ENCODE results near the gene FERMT3. TPM values are rescaled to one million over a fixed set of nuclear protein-coding genes. Genes with fewer than 3 reads are reported as not detected.
"Not testable (repeated sequence)": the region's sequence is repeated elsewhere in the genome, so short reads cannot be mapped to it uniquely, and the experiment has no call there.

FERMT3 gene
- 55.8 and 60.2 TPM in 2 replicates for total RNA-seq (2014; rRNA removed; shearing (Covaris generic))
- polyA plus RNA-seq (2014; cell fraction: nucleus; rRNA removed) = 123 and 187 TPM in 2 replicates

DNA sequence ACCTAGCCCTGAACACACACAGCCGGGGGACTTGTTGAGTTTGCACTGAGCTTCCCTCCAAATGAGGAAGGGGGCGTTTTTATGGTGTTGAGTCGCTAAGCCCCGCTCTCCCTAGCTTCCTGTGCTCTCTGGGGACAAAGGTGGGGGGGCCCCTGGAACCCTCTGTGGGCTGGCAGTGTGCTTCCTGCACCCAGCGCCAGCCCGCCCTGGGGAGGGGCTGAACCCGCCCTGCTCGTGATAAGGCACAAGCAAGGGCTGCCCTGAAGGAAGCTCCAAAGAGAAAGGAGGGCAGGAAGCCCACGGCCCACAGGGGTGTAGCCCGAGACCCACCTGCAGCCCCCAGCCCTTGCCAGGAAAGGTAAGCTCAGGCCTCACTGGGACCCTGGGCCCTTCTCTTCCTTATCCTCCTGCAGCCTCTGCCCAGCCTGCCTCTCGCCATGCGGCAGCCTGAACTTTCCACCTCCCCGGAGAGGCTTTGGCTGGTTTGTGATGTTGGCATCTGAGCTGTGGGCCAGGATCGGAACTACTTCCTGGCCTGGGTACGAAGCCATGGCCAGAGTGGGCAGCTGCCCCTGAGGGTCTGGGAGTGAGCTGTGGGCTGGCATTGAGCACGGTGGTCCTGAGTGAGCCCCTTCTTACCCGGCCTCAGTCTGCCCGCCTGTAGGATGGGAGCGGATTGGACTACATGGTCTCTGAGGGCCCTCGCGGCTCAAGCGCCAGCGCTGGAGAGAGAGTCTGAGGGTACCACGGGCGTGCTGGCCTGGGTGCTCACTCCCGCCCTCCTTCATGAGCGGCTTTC, at the start of gene FERMT3:
FERMT3 (plus strand) TSS at position 265 of the 799 bp plus-strand sequence. CDS start 644 bp downstream, outside the sequence.
- no peak for DNase-seq (ENCODE audit: extremely low read depth, low read depth)

DNA sequence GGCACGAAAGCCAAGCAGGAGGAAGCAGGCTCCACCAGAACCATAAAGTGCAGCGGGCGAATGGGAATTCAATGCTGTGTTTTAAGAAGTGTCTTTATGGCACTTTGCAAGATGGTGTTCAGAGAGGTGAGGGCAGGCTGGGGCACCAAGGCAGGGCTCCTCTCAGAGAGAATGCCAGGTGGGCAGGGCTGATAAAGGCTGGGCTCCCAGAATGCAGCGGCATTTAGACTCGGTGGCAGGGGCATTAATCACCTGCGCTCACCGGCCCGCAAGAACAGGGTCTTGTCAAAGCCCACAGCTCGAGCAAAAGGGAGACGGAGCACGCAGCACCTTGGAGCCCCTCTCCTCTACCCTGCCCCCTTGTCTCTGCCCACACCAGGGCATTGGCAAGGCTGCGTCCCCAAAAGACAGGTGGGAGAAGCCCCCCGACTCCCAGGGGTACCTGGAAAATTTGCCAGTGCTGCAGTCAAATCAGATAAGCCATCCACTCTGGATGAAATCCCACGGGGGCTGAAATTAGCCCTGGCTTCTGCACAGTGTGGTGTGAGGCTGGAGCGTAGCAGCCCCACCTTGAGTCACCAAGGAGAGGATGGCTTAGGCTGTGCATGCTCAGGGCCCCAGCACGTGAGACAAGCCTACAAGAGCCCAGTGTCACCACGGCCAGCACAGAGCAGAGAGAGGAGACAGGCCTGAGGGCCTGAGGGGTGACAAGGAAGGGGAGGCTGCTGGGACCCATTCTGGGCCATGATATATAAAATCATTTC, 48.7 kb upstream of the FERMT3 start:
- DNase-seq (ENCODE audit: extremely low read depth, low read depth) = no peak

DNA sequence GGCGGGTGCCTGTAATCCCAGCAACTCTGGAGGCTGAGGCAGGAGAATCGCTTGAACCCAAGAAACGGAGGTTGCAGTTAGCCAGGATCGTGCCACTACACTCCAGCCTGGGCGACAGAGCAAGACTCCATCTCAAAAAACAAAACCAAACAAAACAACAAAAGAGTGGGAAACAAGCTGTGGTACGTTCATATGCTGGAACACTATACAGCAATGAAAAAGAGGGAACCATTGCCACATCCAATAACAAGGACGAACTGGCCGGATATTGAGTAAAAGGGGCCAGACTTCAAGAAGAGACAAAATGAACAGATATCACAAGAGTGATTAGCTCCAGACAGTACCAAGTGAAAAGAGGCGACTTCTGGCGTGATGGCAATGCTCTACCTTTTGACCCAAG, 45.5 kb upstream of the FERMT3 start:
- no peak for DNase-seq (ENCODE audit: extremely low read depth, low read depth)

DNA sequence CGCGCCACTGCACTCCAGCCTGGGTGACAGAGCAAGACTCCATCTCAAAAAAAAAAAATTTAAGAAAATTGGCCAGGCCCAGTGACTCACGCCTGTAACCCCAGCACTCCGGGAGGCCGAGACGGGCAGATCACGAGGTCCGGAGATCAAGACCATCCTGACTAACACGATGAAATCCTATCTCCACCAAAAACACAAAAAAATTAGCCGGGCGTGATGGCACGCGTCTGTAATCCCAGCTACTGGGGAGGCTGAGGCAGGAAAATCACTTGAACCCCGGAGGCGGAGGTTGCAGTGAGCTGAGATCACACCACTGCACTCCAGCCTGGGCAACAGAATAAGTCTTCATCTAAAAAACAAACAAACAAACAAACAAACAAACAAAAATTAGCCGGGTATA, 43.8 kb upstream of the FERMT3 start:
- DNase-seq (ENCODE audit: extremely low read depth, low read depth) = not testable (repeated sequence)

- no peak for DNase-seq (ENCODE audit: extremely low read depth, low read depth)
Observed at GRCh38 chr11:64163951-64164350, 42.6 kb upstream of the FERMT3 start.

GRCh38 chr11:64164392-64165312, 41.9 kb upstream of the FERMT3 start:
- no peak for DNase-seq (ENCODE audit: extremely low read depth, low read depth)

DNA sequence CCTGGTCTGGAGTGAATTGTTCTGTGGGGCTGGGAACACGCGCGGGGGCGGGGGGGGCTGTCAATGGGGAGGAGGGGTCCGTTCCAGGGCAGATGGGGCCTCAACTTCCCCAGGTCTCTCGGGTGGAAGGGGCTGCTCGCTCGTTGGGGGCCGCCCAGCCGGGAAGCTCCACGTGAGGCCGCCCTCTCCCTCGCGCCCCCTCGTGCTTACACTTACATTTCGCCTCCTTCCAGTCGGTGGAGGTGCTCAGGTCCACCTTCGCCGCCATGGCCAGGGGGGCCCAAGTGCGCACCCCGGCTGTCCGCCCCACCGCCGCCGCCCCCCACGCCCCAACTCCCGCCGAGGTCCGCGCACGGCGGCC, 41.1 kb upstream of the FERMT3 start:
- no peak for DNase-seq (ENCODE audit: extremely low read depth, low read depth)

DNA sequence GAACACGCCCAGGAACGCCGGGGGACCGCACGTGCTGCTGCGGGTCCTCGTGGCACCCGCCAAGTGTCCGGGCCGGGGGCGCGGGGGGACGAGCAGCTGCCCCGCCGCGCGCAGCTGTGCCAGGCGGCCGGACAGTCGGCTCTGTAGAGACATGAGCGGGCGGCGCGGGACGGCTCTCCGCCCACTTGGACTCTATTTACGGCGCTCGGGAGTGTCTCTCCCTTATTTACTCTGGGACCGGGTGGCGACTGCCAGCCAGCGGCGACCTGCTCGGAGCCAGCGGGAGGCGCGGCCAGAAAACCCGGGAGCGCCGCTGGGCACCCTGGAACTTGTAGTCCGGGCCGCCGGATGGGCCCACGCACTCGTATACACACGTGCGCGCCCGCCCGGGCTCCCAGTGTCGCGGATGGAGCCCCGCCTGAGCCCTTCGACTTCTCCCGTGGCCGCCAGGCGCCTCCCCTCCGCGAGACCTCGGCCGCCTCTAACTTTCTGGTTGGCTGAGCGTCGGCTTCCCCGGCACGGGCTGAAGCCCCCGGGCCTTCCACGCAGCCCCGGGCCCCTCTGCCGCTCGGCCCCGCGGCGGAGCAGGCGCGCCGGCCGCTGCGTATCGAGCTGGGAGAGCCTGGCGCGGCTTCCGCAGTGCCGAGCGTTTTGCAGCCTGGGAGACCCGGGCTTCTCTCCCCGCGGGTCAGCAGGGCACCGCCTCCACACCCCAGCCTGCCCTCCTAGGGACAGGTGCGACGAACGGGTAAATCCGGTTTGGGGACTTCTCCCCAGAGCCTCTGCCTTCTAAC, 40.5 kb upstream of the FERMT3 start, which contains the start of gene MACROD1:
MACROD1 (minus strand) TSS at position 272 of the 794 bp plus-strand sequence; CDS start at position 153, 119 bp downstream.
- DNase-seq (ENCODE audit: extremely low read depth, low read depth) = peak; percentile 79

- no peak for DNase-seq (ENCODE audit: extremely low read depth, low read depth)
Observed at GRCh38 chr11:64170419-64170818, 36.1 kb upstream of the FERMT3 start.

GRCh38 chr11:64173616-64174355, 32.7 kb upstream of the FERMT3 start:
- DNase-seq (ENCODE audit: extremely low read depth, low read depth) = no peak

GRCh38 chr11:64176751-64177150, 29.8 kb upstream of the FERMT3 start:
- no peak for DNase-seq (ENCODE audit: extremely low read depth, low read depth)

DNA sequence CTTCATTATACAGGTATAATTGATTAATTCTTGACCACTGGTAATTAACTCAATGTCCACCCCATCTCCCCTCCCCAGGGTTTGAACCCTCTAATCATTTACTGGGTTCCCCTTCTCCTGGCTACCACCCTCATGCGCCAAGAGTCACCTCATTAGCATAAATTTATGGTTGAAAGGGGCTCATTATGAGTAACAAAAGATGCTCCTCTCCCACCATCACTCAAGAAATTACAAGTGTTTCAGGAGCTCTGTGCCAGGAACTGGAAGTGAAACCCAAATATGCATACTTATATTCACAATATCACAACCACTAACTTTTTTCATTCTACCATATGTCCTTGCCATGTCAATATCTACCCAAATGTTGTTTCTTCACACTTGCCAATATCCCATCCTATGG, 28.3 kb upstream of the FERMT3 start:
- DNase-seq (ENCODE audit: extremely low read depth, low read depth) = no peak

DNA sequence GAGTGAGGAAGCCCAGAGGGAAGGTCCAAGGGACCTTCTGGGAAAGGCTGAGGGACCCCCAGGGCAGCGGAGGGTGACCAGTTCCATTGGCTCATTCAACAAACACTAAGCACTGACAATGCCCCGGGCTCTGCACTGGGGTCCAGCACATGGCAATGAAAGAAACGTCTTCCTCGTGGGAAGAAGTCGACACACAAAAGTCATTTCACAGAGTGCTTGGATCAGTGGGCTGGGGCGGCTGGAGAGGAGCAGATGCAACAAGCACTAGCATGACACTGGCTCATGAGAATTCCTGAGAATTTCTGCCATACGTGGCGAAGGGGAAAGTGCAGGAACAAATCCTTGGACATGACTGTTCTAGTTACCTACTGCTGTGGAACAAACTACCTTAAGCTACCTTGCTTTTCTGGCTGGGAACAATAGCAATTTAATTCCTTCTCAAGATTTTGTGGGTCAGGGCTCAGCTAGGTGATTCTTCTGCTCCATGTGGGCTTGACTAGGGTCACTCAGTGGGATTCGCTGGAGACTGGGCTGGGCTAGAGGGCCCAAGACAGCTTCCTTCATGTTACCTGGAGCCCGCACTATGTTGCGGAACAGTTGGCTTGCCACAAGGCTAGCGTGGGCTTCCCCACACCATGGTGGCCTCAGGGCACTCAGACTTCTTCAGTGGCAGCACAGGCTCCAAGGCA, 27.4 kb upstream of the FERMT3 start:
- no peak for DNase-seq (ENCODE audit: extremely low read depth, low read depth)

- no peak for DNase-seq (ENCODE audit: extremely low read depth, low read depth)
Observed at GRCh38 chr11:64180891-64181290, 25.6 kb upstream of the FERMT3 start.

- peak; percentile 81 for DNase-seq (ENCODE audit: extremely low read depth, low read depth)
Observed at GRCh38 chr11:64181506-64182411, 24.8 kb upstream of the FERMT3 start.

DNA sequence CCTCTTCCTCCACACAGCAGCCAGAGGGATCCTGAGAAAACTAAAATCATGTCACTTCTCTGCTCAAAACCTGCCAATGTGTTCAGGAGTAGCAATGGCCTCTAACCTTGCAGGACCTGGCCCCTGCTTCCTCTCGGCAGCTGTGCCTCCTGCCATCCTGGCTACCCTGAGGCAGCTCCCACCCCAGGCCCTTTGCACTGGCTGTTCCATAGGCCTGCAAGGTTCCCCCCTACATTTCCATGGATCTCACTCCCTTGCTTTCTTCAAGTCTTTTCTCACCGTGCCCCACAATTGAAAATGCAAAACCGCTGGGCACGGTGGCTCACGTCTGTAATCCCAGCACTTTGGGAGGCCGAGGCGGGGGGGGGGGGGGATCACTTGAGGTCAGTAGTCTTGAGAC, 22.6 kb upstream of the FERMT3 start:
- DNase-seq (ENCODE audit: extremely low read depth, low read depth) = no peak

GRCh38 chr11:64185175-64185692, 21.3 kb upstream of the FERMT3 start:
- peak; percentile 61 for DNase-seq (ENCODE audit: extremely low read depth, low read depth)
